ENCODE results near the gene C6orf118.

Gene C6orf118

DNA sequence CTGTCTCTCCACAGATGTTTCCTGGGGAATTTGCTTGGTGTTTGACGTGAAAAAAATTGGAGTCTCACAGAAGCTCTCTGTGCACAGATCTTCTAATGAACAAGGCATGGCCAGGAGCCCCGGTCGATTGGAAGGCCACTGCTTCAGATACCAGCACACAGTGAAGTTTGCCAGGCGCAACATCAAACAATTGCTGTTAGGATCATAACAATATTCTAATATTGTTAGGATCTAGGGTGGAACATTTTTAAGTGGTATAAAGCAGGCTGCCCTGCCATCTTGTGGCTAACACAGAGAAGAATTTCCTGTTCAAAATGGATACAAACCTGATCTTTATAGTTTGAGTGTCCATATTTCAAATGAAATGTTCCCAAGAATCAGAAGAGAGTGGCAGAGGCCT is 64.1 kb downstream of the C6orf118 start:
- no peak for FAIRE-seq
- DNase-seq (ENCODE audit: insufficient read length, low spot score): no peak

DNA sequence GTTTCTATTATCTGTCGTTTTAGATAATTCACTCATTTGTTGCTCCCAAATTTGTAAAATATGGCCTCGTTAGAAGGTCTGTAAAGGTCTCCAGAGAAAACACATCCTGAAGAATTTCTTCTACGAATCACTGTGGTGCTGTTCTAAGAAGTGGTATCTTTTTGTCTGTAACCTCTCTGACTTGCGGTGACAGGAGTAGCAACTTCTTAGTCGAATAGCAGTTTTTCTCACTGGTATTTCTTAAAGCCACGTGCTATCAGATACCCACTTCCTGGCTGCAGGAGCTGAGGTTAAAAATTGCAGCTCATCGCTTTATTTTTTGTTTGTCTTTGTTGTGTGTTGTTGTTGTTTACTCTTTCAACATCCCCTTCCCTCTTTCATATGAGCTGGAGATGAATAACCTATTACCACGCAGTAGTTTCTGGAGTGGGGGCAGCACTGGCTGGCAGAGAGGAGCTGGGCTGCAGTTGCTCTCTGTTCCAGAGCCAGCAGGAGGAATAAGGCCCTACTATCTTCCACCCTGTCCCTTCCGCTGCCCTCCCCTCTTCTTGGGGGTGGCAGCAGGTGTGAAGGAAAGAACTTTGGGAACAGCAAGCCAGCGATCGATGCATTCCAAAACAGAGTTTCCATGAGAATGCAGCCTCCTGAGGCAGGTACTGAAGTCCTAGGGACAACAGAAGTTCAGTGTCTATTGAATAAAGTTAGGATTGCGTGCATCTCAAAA is 64.7 kb downstream of the C6orf118 start:
- DNase-seq (ENCODE audit: insufficient read length, low spot score) (no peak), FAIRE-seq (no peak)

DNA sequence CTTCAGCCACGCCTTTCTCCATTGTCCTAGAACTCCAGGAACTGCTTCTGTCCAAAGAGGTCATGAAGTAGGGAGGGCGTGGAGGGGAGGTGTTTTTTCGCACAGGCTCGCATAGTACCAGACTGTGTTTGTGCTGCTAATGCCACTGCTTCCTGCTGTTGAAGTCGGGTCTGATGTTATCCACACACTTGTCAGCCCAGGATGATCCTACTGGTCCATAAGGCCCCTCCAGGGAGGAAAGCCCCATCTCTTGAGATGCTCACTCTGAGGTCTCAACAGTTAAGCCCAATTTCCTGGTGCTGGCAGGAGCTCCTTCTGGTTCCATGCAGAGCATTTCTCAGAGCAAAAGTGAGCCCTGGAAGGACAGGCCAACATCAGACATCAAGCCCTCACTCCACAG is 65.6 kb downstream of the C6orf118 start:
- DNase-seq (ENCODE audit: insufficient read length, low spot score): no peak
- FAIRE-seq: no peak

DNA sequence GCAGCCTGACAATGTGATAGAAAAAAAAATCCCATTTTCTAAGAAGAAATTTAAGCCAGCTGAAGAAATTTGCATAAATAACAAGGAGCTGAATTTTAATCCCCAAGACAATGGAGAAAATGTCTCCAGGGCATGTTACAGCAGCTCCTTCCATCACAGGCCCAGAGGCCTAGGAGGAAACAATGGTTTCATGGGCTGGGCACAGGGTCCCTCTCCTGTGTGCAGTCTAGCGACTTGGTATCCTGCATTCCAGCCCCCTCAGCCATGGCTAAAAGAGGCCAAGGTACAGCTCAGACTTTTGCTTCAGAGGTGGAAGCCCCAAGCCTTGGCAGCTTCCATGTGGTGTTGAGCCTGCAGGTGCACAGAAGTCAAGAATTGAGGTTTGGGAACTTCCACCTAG is 73.1 kb downstream of the C6orf118 start:
- FAIRE-seq (no peak), DNase-seq (ENCODE audit: insufficient read length, low spot score) (no peak)

DNA sequence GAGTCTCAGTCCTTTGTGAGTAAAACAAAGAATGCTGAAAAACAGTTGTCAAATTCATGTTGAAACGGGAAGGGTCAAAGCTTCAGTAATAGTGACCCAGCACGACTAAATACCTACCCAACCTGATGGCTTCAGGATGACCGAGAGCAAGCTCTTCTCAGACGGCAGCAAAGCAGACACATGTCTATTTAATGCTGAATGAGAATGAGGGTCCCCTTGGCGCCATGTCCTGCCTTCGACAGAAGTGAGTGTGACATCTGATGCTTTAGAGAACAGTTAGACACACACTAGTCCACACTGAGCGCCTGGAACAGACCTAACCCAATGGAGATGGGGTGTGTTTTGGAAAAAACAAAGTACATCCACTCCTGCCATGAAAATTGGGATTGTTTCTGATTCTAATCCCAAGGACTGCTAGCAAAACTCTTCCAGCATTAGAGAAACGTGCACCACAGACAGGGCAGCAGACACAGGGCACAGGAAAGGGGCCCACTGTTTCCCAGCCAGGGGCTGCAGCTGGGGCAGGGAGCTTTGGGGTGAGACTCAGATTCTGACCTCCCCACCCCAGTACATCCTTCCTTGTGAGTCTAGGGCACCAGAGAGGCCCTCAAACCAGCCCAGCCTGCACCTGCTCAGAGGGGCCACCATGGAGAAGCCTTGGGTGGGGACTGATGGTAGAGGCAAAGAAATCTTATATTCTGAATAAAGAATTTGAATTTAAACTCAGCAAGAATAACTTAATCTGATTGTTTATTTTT is 76.5 kb downstream of the C6orf118 start:
- DNase-seq (ENCODE audit: insufficient read length, low spot score) (no peak), FAIRE-seq (no peak)

DNA sequence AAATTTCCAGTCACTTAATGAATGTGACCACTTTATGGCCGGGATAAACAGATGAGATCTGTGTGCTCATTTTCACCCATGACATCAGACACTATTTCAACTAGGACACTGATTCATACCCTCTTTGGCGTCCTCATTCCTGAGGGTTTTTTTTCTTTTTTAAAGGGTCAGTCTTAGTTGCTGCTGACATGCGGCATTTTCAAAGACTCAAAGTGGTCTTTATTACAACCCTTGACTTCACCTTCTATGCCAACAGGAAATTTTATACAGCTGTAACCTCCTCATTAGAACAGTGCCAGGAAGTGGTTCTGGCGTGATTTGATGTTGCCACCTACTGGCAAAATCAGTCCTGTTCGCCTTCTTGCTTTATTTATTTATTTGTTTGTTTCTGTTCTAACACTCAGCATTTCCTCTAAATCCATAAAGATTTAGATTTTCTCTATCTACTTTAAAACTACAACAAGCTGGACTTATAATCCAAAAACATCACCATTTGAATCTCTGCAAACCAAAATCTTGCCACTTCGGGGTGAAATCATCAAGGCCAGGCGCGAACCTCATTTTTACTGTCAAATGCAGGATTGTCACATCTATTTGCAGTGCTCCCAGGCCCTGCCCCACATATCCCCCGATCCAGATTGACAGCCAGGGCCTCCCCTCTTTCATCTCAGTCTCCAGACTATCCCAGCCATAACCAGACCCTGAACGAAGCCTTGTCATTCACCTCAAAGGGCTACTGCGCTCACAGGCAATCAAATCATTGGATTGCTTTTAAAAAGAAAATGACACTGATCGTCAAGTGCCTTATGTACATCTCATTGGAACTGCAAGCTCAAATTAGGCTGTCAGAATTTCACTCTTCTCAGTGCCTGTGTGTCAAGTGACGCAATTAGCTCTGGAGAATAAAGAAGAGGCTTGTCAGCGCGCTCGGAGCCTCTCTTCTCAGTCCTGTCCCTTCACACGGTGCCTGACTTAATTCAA is 77.5 kb downstream of the C6orf118 start:
- DNase-seq (ENCODE audit: insufficient read length, low spot score) (peak; percentile 3), FAIRE-seq (no peak)

DNA sequence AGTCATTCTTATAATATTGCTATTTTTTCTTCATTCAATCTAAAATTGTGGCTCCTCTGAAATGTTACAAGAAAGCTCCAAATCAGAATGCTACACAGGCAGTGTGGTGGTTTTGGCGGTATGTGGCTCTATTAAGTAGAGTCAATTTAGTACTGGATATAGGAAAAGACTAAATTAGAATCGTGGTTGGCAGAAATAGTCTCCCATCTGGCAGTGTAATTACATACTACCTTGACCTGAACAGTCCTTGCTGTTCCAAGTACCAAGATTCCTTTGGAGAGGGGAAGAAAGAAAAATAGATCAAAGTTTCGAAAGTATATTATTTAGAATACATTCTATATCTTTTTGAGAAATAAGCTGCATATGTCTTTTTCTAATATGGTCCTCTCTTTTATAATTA is 78.2 kb downstream of the C6orf118 start:
- no peak for FAIRE-seq
- DNase-seq (ENCODE audit: insufficient read length, low spot score): no peak

Data from HTR-8/SVneo (cell line).